Heart left ventricle (tissue), 16 donors: ENCODE results near the gene DNAJC5. TPM values are rescaled to one million over a fixed set of nuclear protein-coding genes. Genes with fewer than 3 reads are reported as not detected.
"Not testable (repeated sequence)": the region's sequence is repeated elsewhere in the genome, so short reads cannot be mapped to it uniquely, and the experiment has no call there.

Experiments used
- ATAC-seq, 4 donors: fragments of 200-7000 bp; cut with Tn5 transposase; one replicate each; pipeline ENCODE4 v1.9.1; 2020 to 2022; ENCODE audit warnings: moderate library complexity in 4 of 4, mild to moderate bottlenecking in 3 of 4, moderate number of reproducible peaks in 1 of 4
- DNase-seq, 5 donors: peaks; one replicate each; pipeline ENCODE4 v3.0.0-alpha.2; 2020
- H3K27ac ChIP-seq, 12 donors: fragments of 200-600 bp; sonication (generic) in 4 of 12; one replicate each; pipeline versions ENCODE4 v1.5.0 to v1.8.0; 2016 to 2022; ENCODE audit warnings: mild to moderate bottlenecking in 2 of 12
- H3K27me3 ChIP-seq, 9 donors: fragments of 200-600 bp; sonication (generic) in 2 of 9; one replicate each; pipeline versions ENCODE4 v1.5.1 to v1.8.0; 2016 to 2022; ENCODE audit warnings: mild to moderate bottlenecking in 3 of 9
- H3K36me3 ChIP-seq, 9 donors: fragments of 200-600 bp; sonication (generic) in 2 of 9; one replicate each; pipeline versions ENCODE4 v1.5.0 to v1.8.0; 2018 to 2022; ENCODE audit warnings: mild to moderate bottlenecking in 2 of 9
- H3K4me1 ChIP-seq, 12 donors: fragments of 200-600 bp; sonication (generic) in 4 of 12; one replicate each; pipeline versions ENCODE4 v1.5.0 to v1.8.0; 2016 to 2022; ENCODE audit warnings: mild to moderate bottlenecking in 3 of 12
- H3K4me3 ChIP-seq, 12 donors: fragments of 200-600 bp; sonication (generic) in 4 of 12; one replicate each; pipeline versions ENCODE4 v1.5.0 to v1.8.0; 2017 to 2022; ENCODE audit warnings: mild to moderate bottlenecking in 9 of 12, moderate library complexity in 4 of 12
- H3K9me3 ChIP-seq, 12 donors: fragments of 200-600 bp; sonication (generic) in 4 of 12; one replicate each; pipeline versions ENCODE4 v1.5.0 to v1.8.0; 2016 to 2022; ENCODE audit warnings: mild to moderate bottlenecking in 1 of 12
- CTCF ChIP-seq, 12 donors: fragments of 200-600 bp; sonication (generic) in 4 of 12; IDR thresholded peaks; one replicate each; pipeline versions ENCODE4 v1.5.0 to v1.8.0; 2018 to 2022; ENCODE audit warnings: antibody characterized with exemption in 12 of 12, mild to moderate bottlenecking in 5 of 12
- POLR2A ChIP-seq, 2 donors: fragments of 450-650 bp; IDR thresholded peaks; one replicate each; pipeline ENCODE4 v1.6.1; 2017; ENCODE audit warnings: antibody characterized with exemption in 2 of 2, mild to moderate bottlenecking in 2 of 2, moderate library complexity in 2 of 2
- WGBS, 4 donors: extraction: QIAGEN DNeasy Blood & Tissue Kit in 2 of 4; methylation state at CpG; one replicate each; pipeline versions ENCODE4 v1.1.5 to v1.1.7; 2013 to 2018; 5-methylcytosine and 5-hydroxymethylcytosine counted together
- intact Hi-C, 10 donors: fragments of 100-400 bp; cut with DNase I; formaldehyde crosslinking; loops; one replicate each; pipeline versions ENCODE4 v1.11.1 to v1.14.2; 2022
- polyA plus RNA-seq, 2 donors: library from polyadenylated mRNA; stranded (reverse); fragments of 200-250 nt; gene quantifications; one replicate each; pipeline ENCODE4 v1.2.3, GENCODE V29; 2013
- total RNA-seq, 9 donors: library from RNA; depleted of rRNA in 2 of 9; stranded (reverse); fragments of >200 nt in 2 of 9; fragmentation: NEBNext Ultra II Directional in 3 of 9; extraction: Animal tissue kit (Norgen Biotek cat#: 25700) in 3 of 9; gene quantifications; one replicate each; pipeline versions ENCODE4 v1.1.0 to v1.2.4, GENCODE V29; 2016 to 2023
- donor health status: ischemic (EF 13 %, LVEDD 7.1; RV severe dilation, severe dysfunction).
- donor health status: healthy with polysubstance abuse.
- donor health status: DM: no; HTN: yes; CAD: no.
- donor health status: DM: no; HTN: no; CAD: no.
- donor health status: ischemic (EF 25% LVEDD 6.9; RV normal size, moderate dysfunction).
- donor health status: ischemic (EF 25% LVEDD 5.7; RV mildly dilated, moderate dysfunction).
- donor health status: healthy.
- donor health status: DM: yes; HTN: yes; CAD: no.
- donor health status: ischemic (EF 35%, LVEDD 5.7; RV mildly dilated, moderate dysfunction).
- donor health status: nonischemic (EF 11% LVEDD 7.7; RV severe dilation, severe dysfunction).
- donor health status: DM: yes; HTN: yes; CAD: no.
- donor health status: PGD.
- donor health status: ischemic (EF 29% LVEDD 5.4; RV normal size, mild dysfunction).
- donor health status: nonischemic (EF 23%, LVEDD 6.1; RV moderate dilation, normal function).

DNAJC5 gene
- total and polyA plus RNA-seq, 11 donors = 21.1 to 57.1 (median 46.1) TPM

- Histone ChIP-seq H3K27ac (peak overlapping the region in 9 of 12 donors; percentile 1 to 72 (median 36)), H3K27me3 (no peaks in the 10 kb centered on the region), H3K4me3 (peak overlapping the region in 9 of 12 donors; percentile 23 to 46 (median 39)), H3K36me3 (no peaks in the 10 kb centered on the region), H3K9me3 (no peaks in the 10 kb centered on the region), H3K4me1 (peaks cover 0 to 43% (median 26%) of the 10 kb centered on the region in 12 donors)
- intact Hi-C loops = loop anchor here (1.0 to 10.0 kb wide), 16 partner anchors 59 to 477 kb away; partner anchors contain the start of genes PTK6 (in 6 of the 10), DNAJC5 (in 2 of the 10), EEF1A2 (in 1 of the 10) and TNFRSF6B (in 1 of the 10)
- WGBS, 4 donors = 11 to 13% (median 12%) methylated on average over 29 to 37 of the region's 37 CpGs
- peak; percentile 90 to 94 (median 90) for DNase-seq
- TF ChIP-seq CTCF (IDR thresholded peaks at IDR 0.05) = peak; percentile 98 to 100 (median 99)
- no peak for TF ChIP-seq POLR2A (IDR thresholded peaks at IDR 0.05)
- peak; percentile 72 to 87 (median 82) for ATAC-seq
These were observed 78.9 kb downstream of the DNAJC5 start for GRCh38 chr20:63973636-63974401.

- DNase-seq (peak in 4 of 5 donors; percentile 8 to 36 (median 28)), ATAC-seq (no peak)
- H3K27ac ChIP-seq = no peak overlapping the region
- no peak for TF ChIP-seq POLR2A (IDR thresholded peaks at IDR 0.05)
- no peak for TF ChIP-seq CTCF (IDR thresholded peaks at IDR 0.05)
- H3K27me3 ChIP-seq = no peaks in the 10 kb centered on the region
- 73 to 82% (median 76%) methylated on average over 17 to 19 of the region's 19 CpGs for WGBS, 4 donors
- peaks cover 0 to 43% (median 25%) of the 10 kb centered on the region in 12 donors for H3K4me1 ChIP-seq
- no peaks in the 10 kb centered on the region for H3K36me3 ChIP-seq
- intact Hi-C loops = loop anchor here (1.0 to 10.0 kb wide), 16 partner anchors 60 to 477 kb away; partner anchors contain the start of genes PTK6 (in 6 of the 10), DNAJC5 (in 2 of the 10), EEF1A2 (in 1 of the 10) and TNFRSF6B (in 1 of the 10)
- H3K9me3 ChIP-seq = no peaks in the 10 kb centered on the region
- no peak overlapping the region for H3K4me3 ChIP-seq
These were observed 79.7 kb downstream of the DNAJC5 start for GRCh38 chr20:63974402-63975200.

- intact Hi-C loops = loop anchor here in 7 of 10 donors (5.0 to 10.0 kb wide), 6 partner anchors 62 to 362 kb away; partner anchors contain the start of gene TNFRSF6B (in 1 of the 7)
- H3K4me3 ChIP-seq, ATAC-seq, H3K9me3 ChIP-seq, H3K27ac ChIP-seq, H3K36me3 ChIP-seq, H3K27me3 ChIP-seq, DNase-seq: not testable (repeated sequence)
- WGBS, 4 donors = 92 to 97% (median 94%) methylated on average over 7 of the region's 7 CpGs
- H3K4me1 ChIP-seq = peaks cover 3 to 47% (median 30%) of the 10 kb centered on the region in 12 donors
These were observed 81.6 kb downstream of the DNAJC5 start for GRCh38 chr20:63976511-63976910.

GRCh38 chr20:63976980-63977738, 82.2 kb downstream of the DNAJC5 start:
- intact Hi-C loops = loop anchor here in 7 of 10 donors (5.0 to 10.0 kb wide), 6 partner anchors 62 to 362 kb away; partner anchors contain the start of gene TNFRSF6B (in 1 of the 7)
- Histone ChIP-seq H3K27me3 (no peaks in the 10 kb centered on the region), H3K27ac (peak overlapping the region in 1 of 12 donors; percentile 88), H3K36me3 (no peaks in the 10 kb centered on the region), H3K4me1 (peaks cover 7 to 50% (median 37%) of the 10 kb centered on the region in 12 donors), H3K9me3 (no peaks in the 10 kb centered on the region), H3K4me3 (no peak overlapping the region)
- peak in 3 of 5 donors; percentile 8 to 60 (median 16) for DNase-seq
- 83 to 92% (median 89%) methylated on average over 17 to 18 of the region's 18 CpGs for WGBS, 4 donors
- ATAC-seq = no peak
- no peak for TF ChIP-seq CTCF (IDR thresholded peaks at IDR 0.05)
